ENCODE results near the gene RRP1. TPM values are rescaled to one million over a fixed set of nuclear protein-coding genes. Genes with fewer than 3 reads are reported as not detected.

RRP1 gene
- total RNA-seq, 1 donor from 2014 or later, result 17.8 TPM

DNA sequence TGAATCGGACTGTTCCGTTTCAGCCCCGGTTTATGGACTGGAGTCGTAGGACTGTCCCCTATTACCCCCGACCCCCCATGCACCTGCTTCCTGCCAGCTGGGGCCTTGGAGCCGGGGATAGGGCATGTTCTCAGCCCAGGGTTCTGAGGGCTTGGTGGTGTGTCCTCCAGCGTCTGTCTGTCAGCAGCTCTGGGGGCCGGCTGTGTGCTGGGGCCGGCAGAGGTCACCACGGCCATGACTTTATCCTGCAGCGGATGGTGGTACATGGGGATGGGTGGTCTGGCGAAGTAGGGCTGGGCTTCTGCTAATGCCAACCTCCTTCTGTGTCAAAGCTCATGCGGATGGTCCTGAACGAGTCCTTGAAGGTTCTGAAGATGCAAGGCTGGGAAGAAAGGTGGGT, 5.5 kb downstream of the RRP1 start:
- intact Hi-C loops (cut with DNase I), result no loop called here
- ATAC-seq (no peak), DNase-seq (ENCODE audit: low spot score) (no peak)

DNA sequence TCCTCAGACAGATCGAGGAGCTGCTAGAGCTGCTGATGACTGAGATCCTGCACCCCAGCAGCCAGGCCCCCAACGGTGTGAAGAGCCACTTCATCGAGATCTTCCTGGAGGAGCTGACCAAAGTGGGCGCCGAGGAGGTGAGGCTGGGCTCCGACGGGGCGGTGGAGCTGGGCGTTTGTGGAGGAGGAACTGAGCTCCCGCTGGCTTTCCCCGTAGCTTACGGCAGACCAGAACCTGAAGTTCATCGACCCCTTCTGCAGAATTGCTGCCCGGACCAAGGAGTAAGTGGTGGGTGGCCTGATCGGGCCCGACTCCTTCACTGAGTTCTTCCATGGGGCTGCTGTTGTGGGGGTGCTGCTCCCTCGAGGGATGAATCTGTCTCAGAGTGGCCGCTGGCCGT, 8.0 kb downstream of the RRP1 start:
- DNase-seq (ENCODE audit: low spot score) (no peak), ATAC-seq (no peak)
- intact Hi-C loops (cut with DNase I), result no loop called here

DNA sequence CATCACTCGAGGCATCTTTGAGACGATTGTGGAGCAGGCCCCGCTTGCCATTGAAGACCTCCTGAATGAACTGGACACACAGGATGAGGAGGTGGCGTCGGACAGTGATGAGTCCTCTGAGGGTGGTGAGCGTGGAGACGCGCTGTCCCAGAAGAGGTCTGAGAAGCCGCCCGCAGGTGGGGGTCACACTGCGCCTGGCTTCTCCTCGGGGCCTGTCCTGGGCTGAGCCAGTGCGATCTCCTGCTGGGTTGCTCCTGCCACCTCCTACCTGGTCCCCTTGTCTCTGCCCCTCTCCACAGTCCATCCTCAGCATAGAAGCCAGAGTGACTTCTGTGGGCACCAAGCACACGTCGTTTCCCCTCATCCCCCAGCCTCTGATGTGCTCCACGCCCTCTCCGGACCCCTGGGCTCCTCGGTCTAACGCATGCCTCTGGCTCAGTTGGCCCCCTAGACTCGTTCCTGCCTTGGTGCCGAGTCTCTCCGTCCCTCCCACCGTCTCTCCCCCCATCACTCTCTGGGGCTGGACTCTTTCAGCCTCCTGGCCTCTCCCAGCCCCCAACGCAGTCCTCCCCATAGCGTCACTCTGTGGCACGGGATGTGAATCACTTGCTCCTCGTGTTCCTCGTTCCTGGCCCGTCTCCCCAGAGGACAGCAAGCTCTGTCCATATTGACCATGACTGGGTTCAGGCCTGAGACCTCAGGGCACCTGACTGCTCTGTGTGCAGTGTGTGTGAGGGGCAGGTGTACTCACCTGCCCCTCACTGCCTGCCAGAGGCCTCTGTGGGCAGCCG, 8.7 kb downstream of the RRP1 start:
- DNase-seq (ENCODE audit: low spot score) (no peak), ATAC-seq (no peak)
- intact Hi-C loops (cut with DNase I), result no loop called here

DNA sequence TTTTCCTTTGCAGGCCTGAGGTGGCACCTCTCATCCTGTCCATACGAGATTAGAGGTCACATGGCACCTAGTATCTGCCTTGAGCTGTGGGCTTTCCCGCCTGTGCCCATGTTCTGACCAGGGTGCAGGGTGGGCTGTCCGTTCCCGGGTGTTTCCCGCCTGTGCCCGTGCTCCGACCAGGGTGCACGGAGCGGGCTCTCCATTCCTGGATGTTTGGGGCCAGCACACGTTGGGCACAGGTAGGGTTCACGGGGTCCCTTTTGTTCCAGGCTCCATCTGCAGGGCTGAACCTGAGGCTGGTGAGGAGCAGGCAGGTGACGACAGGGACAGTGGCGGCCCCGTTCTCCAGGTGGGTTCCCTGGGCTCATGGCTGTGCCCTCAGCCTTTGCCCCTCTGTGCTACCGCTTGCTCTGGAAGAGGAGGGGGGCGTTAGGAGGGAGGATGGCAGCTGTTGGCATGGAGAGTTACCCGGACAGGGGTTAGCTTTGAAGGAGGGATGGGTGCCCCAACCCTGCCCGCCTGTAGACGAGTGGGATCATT, 10.0 kb downstream of the RRP1 start:
- intact Hi-C loops (cut with DNase I), result no loop called here
- DNase-seq (ENCODE audit: low spot score), result no peak
- ATAC-seq, result no peak

DNA sequence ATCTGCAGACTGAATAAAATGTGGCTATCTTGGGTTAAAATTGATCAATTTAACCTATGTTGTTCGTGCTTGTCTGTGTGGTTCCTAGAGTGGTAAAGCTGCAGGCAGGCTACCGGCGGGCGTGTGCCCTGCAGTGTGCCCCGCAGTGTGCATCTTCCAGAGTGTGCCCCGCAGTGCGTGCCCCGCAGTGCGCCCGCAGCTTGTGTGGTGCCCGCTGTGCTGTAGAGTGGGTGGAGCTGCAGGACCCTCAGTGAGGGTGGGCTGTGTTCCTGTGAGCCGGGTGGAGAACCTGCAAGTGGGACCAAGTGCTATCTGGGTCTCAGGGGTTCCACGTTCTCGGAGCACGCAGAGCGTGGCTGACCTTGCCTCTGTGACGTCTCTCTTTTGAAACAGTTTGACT, 10.7 kb downstream of the RRP1 start:
- no peak for DNase-seq (ENCODE audit: low spot score)
- intact Hi-C loops (cut with DNase I), result no loop called here
- ATAC-seq, result no peak

DNA sequence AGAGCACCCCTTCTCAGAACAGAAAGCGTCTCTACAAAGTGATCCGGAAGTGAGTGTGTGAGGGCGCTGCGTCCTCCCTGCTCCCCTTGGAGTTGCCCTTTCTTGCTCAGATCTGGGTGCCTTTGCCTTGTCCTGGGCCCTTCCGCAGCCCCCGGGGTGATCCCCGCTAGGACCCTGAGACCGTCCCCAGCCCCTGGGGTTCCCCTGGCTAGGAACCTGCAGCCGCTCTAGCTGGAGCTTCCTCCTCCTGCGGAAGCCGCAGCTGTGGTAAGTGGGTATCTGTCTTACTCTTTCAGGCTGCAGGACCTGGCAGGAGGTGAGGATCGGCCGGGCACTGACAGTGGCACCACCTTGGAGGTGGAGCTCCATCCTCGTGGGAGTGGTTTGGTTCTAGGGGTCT, 11.2 kb downstream of the RRP1 start:
- intact Hi-C loops (cut with DNase I), result no loop called here

DNA sequence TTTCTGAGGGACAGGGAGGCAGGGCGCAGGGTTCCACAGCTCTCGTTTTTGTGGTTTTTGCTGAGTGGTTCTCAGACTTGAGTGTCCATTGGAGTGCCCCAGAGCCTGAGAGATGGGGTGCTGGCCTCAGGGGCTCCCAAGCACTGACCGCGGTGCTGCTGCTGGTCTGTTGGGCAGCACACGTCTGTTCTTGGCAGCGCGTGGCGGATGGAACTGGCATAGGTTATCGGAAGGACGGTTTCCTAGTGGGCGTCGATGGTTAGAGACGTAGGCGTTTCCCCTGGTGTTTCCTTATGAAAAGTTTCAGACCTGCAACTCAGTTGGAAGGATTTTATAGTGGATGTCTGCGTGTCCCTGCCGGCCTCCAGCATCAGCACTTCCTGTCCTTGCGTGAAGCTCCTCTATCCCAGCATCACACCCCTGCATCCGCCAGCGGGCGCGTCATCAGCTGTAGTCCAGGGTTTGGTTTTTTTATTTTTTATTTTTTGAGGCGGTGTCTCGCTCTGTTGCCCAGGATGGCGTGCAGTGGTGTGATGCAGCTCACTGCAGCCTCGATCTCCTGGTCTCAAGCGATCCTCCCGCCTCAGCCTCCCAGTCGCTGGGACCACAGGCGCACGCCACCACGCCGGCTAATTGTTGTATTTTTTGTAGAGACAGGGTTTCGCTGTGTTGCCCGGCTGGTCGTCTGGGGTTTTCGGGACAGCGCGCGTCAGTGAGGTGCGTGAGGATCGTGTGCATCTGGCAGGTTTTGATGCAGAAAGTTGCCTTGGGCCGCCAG, 11.8 kb downstream of the RRP1 start:
- no peak for DNase-seq (ENCODE audit: low spot score)
- no peak for ATAC-seq
- intact Hi-C loops (cut with DNase I), result no loop called here

More for the DNA sequence above, 11.2 kb downstream of the RRP1 start:
- DNase-seq (ENCODE audit: low spot score) (no peak), ATAC-seq (no peak)

DNA sequence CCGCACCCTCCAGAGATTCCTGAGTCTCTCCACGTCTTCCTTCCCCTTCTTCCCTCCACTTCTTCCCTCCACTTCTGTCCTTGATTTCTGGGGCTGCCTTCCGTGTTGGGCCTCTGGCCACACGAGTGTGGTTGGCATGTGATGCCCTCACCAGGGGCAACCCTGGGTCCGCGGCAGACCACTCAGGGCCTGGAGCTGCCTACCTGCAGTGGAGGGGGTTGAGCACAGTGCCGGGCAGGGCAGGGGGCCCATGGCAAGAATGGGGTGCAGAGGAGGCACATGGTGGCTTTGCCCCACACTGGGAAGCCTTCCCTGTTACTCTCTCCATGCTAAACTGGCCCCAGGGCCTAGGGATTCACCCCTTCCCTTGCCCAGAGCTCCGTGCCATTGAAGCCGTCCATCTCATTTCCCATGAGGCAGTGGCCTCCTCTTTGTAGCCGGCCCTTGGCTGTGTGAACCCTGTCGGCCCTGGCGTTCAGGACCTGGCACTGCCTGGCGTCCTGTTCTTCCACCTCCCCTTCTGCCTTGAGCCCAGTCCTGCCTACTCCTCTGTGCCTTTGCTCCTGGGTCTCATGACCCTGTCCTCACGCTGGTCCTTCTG, 13.4 kb downstream of the RRP1 start:
- ATAC-seq, result no peak
- intact Hi-C loops (cut with DNase I), result no loop called here
- DNase-seq (ENCODE audit: low spot score), result no peak

DNA sequence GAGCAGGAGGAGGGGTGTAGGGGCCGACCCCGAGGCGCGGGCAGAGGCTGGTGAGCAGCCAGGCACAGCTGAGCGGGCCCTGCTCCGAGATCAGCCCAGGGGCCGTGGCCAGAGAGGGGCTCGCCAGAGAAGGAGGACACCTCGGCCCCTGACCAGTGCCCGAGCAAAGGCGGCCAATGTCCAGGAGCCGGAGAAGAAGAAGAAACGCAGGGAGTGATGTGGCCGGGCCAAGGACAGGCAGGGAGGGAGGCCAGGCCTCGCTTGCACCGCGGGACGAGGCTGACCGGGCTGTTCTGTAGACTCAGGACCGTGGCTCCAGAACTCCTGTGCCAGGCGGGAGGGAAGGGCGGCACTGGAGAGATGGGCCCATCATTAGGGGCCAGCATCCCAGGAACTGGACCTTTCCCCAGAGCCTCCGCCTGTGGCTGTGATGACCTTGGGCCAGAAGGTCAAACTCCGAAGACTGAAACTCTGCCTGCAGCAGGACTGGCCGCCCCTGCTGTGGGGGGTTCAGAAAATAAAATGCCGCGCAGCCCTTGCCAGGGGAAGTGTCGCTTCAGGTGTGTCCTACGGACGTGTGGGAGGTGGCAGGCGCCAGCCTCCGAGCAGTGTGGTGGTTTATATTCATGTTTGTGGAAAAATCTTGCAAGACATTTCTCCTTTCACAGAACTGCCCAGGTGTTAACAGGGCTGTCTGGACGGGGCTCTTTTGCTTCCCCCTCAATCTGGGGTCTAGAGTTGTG, 14.4 kb downstream of the RRP1 start:
- DNase-seq (ENCODE audit: low spot score), result no peak
- ATAC-seq, result no peak
- intact Hi-C loops (cut with DNase I), result no loop called here

DNA sequence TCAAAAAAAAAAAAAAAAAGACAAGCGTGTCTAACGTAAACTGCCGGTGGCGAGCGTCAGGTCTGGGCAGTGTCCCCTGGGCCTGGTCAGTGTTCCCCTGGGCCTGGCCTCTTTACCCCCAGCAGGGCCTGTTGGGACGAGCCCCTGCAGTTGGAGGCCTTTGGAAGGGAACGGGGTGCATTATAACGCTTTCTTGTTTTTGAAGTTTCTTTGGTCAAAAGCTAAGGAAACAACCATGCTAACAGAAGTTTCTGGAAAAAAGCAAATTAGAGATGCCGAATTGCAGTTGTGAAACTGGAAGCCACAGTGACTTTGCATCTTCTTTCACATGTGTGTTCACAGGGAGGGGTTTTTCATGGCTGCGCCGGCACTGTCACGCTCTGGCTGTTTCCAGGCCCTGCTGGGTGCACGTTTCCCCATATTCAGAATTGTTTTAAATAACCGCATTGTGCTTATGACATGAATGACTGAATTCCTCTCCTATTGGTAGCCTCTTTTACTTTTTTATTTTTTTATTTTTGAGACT, 16.0 kb downstream of the RRP1 start:
- DNase-seq (ENCODE audit: low spot score), result no peak
- no peak for ATAC-seq
- intact Hi-C loops (cut with DNase I), result no loop called here

DNA sequence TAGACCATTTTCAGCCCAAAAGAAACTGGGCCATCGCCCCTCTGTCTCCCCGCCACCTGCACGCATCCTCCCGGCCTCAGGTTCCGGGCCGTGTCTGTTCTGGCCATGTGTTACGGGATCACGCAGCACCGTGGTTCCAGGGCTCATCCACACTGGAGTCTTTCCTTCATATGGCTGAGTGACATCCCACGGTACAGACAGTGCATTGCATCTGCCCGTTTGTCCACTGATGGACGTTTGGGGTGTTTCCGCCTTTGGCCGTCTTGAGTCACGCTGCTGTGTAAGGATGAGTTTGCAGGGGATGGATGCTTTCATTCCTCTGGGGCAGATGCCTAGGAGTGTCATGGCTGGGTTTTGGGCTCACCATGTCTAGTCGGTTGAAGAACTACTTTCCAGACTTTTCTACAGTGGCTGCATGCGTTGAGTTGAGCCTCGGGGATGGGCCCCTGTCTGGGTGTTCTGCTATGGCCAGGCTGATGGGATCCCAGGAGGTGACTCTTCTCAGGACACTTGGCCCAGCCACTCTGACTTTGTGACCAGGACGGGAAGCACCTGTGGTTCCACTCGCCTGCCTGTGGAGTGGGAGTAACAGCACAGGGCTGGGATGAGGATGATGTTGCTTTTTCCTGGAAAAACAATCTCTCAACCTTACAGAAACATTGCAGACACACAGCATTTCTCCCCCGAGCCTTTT, 16.8 kb downstream of the RRP1 start:
- intact Hi-C loops (cut with DNase I), result no loop called here
- DNase-seq (ENCODE audit: low spot score) (no peak), ATAC-seq (no peak)

DNA sequence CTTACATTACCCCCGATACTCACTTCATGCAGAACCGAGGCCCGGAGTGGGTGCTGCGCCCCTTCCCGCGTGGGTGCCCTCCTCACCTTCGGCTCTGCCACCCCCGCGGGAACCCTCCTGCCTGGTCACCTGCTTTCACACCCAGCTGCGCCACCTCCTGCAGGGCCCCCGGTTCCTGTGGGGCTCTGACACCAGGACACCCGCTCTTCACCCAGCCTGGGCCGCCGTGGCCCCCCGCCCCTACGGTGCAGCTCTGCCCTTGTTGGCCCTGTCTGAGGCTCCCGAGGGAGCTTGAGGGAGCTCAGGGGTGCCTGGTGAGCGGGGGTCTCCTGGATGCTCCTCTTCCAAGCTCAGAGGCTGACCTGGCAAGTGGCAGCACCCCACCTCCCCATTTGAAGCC, 19.0 kb downstream of the RRP1 start:
- intact Hi-C loops (cut with DNase I), result no loop called here
- DNase-seq (ENCODE audit: low spot score) (no peak), ATAC-seq (no peak)

DNA sequence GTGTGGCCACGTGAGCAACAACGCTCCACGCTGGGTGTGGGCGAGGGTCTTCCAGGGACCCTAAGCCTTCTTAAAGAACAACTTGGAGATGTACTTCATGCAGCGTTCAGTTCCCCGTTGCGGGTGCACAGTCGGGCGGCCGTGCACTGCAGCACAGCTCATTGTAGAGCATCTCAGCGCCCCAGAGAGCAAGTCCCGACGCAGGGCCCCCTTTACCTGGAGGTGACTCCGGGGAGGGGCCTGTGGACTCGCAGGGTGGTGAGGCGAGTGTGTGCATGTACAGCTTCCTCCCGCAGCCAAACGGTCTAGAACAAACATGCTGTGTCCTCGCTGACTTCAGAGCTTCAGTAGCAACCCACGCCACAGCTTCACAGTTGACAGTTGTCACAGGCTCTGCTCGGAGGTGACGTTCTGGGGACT, 19.5 kb downstream of the RRP1 start:
- intact Hi-C loops (cut with DNase I), result no loop called here
- ATAC-seq, result no peak
- DNase-seq (ENCODE audit: low spot score), result no peak

DNA sequence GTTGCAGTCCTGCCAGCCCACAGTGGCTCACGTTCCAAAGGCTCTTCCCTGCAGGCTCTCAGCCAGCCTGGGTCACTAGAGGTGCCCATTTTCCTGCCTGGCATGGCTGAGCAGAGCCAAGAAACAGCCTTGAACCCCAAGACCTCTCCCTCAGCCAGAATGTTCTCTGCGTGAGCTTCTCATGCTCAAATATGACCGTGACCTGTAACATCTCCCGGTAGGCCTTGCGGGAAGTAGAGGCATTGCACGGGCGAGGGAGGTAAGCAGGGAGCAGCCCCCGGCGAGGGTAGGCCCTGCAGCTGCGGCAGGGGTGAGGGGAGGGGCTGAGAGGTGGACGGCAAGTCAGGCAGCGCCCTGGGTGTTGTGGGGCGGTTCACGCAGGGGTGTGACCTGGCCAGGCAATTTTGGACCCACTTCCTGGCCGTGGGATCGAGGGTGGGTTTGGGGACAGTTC, 20.0 kb downstream of the RRP1 start:
- no peak for DNase-seq (ENCODE audit: low spot score)
- no peak for ATAC-seq
- intact Hi-C loops (cut with DNase I), result no loop called here

DNA sequence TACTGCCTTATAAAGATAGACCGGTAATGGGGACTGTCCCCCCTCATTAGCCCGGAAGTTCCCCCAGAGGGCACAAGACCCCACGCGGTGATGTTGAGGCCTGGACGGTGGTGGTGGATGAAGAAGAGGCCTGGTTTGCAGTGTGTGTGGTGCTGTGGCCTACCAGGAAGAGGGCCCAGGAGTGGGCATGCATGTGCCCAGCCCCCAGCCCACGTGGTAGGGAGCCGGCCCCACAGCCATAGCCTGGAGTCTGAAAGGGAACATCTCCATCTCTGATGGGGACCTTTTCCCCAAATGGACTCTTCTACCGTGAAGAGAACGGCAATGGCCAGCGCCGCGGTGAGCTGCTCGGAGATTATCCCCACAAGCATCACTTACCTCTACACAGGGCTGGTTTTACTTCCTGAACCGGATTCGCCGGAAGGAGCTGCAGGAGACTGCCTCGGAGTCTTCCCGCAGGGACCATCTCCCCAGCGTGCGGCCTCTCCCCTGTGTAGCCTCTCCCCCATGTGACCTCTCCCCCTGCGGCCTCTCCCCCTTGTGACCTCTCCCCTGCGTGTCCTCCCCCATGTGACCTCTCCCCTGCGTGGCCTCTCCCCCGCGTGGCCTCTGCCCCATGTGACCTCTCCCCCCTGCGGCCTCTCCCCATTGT, 20.6 kb downstream of the RRP1 start:
- ATAC-seq (no peak), DNase-seq (ENCODE audit: low spot score) (no peak)
- intact Hi-C loops (cut with DNase I), result no loop called here

DNA sequence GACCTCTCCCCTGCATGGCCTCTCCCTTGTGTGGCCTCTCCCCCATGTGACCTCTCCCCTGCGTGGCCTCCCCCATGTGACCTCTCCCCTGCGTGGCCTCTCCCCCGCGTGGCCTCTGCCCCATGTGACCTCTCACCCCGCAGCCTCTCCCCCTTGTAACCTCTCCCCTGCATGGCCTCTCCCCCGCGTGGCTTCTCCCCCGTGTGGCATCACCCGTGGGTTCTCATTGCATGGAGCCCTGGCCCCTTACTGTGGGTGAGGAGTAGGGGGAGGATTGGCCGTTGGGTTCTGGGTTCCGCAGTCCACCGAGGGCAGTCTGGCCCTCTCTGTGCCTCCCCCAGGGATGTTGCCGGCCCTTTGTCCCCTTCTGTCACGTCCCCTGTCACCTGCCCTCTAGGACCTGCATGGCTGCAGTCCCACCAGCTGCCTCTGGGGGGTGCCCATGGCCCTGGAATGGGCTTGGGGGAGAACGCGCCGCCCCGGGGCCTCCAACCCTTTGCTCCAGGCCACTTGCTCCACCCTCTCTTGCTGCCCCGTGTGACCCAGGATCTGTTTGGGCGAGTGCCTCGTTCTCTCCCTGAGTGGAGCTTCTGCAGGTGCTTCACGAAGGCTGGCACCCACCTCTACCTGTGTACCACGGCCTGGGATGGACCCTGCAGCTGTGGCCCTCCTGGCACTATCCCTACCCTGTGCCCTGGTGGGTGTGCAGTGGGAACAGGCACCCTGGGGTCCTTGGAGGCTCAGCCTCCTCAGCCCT, 21.3 kb downstream of the RRP1 start:
- ATAC-seq (peak; percentile 86), DNase-seq (ENCODE audit: low spot score) (peak; percentile 94)
- intact Hi-C loops (cut with DNase I), result no loop called here
